HepG2 (cell line): ENCODE data around the gene CIBAR2. TPM values are rescaled to one million over a fixed set of nuclear protein-coding genes. Genes with fewer than 3 reads are reported as not detected.
A peak's percentile ranks its signal among the peaks of the same experiment; 100 is the strongest.

ENCODE experiments used
- HIVEP1 ChIP-seq: sonication (generic); formaldehyde crosslinking; IDR thresholded peaks from 2 replicates; pipeline ENCODE4 v1.4.0; 2020; ENCODE audit warnings: mild to moderate bottlenecking, missing genetic modification reagents
- KAT8 ChIP-seq: IDR thresholded peaks from 2 replicates; pipeline ENCODE4 v1.6.1; 2016; ENCODE audit warnings: missing genetic modification reagents, missing compliant biosample characterization
- MEF2D ChIP-seq: sonication (generic); formaldehyde crosslinking; IDR thresholded peaks from 2 replicates; pipeline ENCODE4 v1.5.1; 2020; ENCODE audit warnings: mild to moderate bottlenecking, missing genetic modification reagents
- SAFB2 ChIP-seq: sonication (generic); formaldehyde crosslinking; IDR thresholded peaks from 2 replicates; pipeline ENCODE4 v1.5.1; 2020; ENCODE audit warnings: missing genetic modification reagents, low read depth, mild to moderate bottlenecking, borderline replicate concordance
- SALL1 ChIP-seq: sonication (generic); formaldehyde crosslinking; IDR thresholded peaks from 2 replicates; pipeline ENCODE4 v1.8.0; 2022; ENCODE audit warnings: mild to moderate bottlenecking, missing genetic modification reagents
- SP4 ChIP-seq: sonication (generic); formaldehyde crosslinking; IDR thresholded peaks from 2 replicates; pipeline ENCODE4 v1.8.1; 2023; ENCODE audit warnings: mild to moderate bottlenecking, missing genetic modification reagents
- TAF15 ChIP-seq: fragments of 200-400 bp; formaldehyde crosslinking; IDR thresholded peaks from one replicate; pipeline ENCODE4 v1.6.1; 2018; ENCODE audit warnings: mild to moderate bottlenecking, low read depth, low read length; ENCODE audit not compliant: poor library complexity, severe bottlenecking
- TEAD2 ChIP-seq: sonication (generic); formaldehyde crosslinking; IDR thresholded peaks from 2 replicates; pipeline ENCODE4 v1.9.0; 2021; ENCODE audit warnings: missing genetic modification reagents
- XRCC5 ChIP-seq: fragments of 200-400 bp; formaldehyde crosslinking; optimal IDR thresholded peaks from 2 replicates; pipeline ENCODE3; 2017; ENCODE audit warnings: mild to moderate bottlenecking, low read length
- ZBTB33 ChIP-seq: sonication (generic); formaldehyde crosslinking; IDR thresholded peaks from 2 replicates; pipeline ENCODE4 v1.4.0; 2020; ENCODE audit warnings: missing genetic modification reagents
- ZFP91 ChIP-seq: sonication (generic); formaldehyde crosslinking; IDR thresholded peaks from 2 replicates; pipeline ENCODE4 v1.9.0; 2022; ENCODE audit warnings: missing genetic modification reagents, mild to moderate bottlenecking, borderline replicate concordance
- ZNF232 ChIP-seq: sonication (generic); formaldehyde crosslinking; IDR thresholded peaks from 2 replicates; pipeline ENCODE4 v1.4.0; 2020; ENCODE audit warnings: missing genetic modification reagents, borderline replicate concordance
- ZNF800 ChIP-seq: sonication (generic); formaldehyde crosslinking; IDR thresholded peaks from 2 replicates; pipeline ENCODE4 v1.4.0; 2020; ENCODE audit warnings: missing genetic modification reagents
- ZNF891 ChIP-seq: sonication (generic); formaldehyde crosslinking; IDR thresholded peaks from 2 replicates; pipeline ENCODE4 v1.5.0; 2020; ENCODE audit warnings: mild to moderate bottlenecking, missing genetic modification reagents
- polyA plus RNA-seq, 8 experiments: library from polyadenylated mRNA; depleted of rRNA in 3 of 8; stranded (reverse) in 7 of 8; unstranded in 1 of 8; fragments of >200 nt; fragmentation: Illumina TruSeq in 4 of 8; extraction: Trizol in 4 of 8; gene quantifications; 2 replicates each; pipeline versions ENCODE4 v1.2.1 to v1.2.3, GENCODE V29; 2011 to 2016; ENCODE audit warnings: low read depth in 4 of 8, missing spikeins in 1 of 8, mixed read lengths in 1 of 8; ENCODE audit not compliant: insufficient read depth in 1 of 8
- total RNA-seq, 5 experiments: library from RNA; depleted of rRNA; stranded (reverse); fragments of >200 nt; fragmentation: Illumina TruSeq; extraction: Trizol; gene quantifications; 2 replicates each; pipeline ENCODE4 v1.2.3, GENCODE V29; 2016; ENCODE audit warnings: low read depth in 1 of 5
- TF ChIP-seq, protein P1 (sequence below): sonication (generic); formaldehyde crosslinking; IDR thresholded peaks from 2 replicates; pipeline ENCODE4 v1.5.0; 2020; ENCODE audit warnings: missing genetic modification reagents, mild to moderate bottlenecking, borderline replicate concordance
- TF ChIP-seq, protein P2 (sequence below): sonication (generic); formaldehyde crosslinking; IDR thresholded peaks from 2 replicates; pipeline ENCODE4 v1.5.0; 2020; ENCODE audit warnings: missing genetic modification reagents, mild to moderate bottlenecking, borderline replicate concordance
- TF ChIP-seq, protein P3 (sequence below): IDR thresholded peaks from 2 replicates; pipeline ENCODE4 v1.6.1; 2012; ENCODE audit warnings: low read depth, low read length, improper control_type of control experiment

The CIBAR2 gene
- total and polyA plus RNA-seq, 2 of the 13 experiments (the other 11 are each of a cell fraction or from before 2014, with no cell fraction given), result not detected

DNA sequence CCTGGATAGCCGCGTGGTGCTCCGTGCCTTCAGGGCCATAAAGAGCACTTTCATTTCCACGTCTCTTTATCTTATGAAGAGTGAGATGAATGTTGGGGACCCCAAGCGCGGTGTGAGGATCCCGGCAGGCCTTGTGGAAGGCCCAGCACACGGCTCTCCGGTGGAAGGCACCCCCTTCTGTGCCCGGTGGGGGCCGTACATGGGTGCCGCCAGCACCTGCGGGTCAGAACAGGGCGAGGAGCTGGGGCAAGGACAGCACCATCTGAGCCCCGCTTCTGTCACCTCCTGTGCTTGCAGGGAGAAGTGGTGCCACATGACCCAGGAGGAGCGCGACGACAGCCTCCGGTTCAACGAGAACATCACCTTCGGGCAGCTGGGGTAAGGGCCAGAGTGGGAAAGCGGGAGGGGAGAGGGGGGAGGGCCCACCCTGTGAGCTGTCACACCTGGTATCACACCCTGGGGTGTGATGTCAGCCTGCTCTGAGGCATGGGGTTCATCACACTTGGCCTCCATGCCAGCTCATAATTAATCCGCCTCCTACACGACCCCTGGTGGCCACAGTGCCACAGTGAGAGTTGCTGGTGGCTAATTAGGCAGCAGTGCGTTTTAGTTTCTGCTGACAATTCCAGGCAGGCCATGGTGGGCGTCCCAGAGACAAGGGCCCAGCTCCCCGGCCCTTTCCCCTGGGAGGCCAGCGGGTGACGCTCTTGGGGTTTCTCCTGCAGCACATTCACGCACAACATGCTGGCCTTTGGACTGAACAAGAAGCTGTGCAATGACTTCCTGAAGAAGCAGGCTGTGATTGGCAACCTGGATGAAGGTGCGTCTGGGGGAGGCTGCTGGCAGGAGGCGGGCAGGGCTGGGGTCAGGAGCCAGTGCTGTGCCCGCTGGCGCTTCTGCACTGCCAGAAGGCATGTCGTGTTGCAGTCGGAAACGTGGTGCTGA is 25.7 kb downstream of the CIBAR2 start (continued):
- TF ChIP-seq ZNF800 (CRISPR knock-in tag), result peak; percentile 59; the same call in 1 of the 2 replicates
- TF ChIP-seq HIVEP1, result 0 out of 2 replicates have a peak, but pooled peaks have one; percentile 18
- TF ChIP-seq KAT8 (CRISPR knock-in tag), result 0 out of 2 replicates have a peak, but pooled peaks have one; percentile 16
- no peak for TF ChIP-seq TEAD2 (CRISPR knock-in tag)
- TF ChIP-seq TAF15, result no peak
- TF ChIP-seq ZNF232, result no peak
- TF ChIP-seq, protein P1, sequence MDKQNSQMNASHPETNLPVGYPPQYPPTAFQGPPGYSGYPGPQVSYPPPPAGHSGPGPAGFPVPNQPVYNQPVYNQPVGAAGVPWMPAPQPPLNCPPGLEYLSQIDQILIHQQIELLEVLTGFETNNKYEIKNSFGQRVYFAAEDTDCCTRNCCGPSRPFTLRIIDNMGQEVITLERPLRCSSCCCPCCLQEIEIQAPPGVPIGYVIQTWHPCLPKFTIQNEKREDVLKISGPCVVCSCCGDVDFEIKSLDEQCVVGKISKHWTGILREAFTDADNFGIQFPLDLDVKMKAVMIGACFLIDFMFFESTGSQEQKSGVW (CRISPR knock-in tag), result no peak
- TF ChIP-seq, protein P2, sequence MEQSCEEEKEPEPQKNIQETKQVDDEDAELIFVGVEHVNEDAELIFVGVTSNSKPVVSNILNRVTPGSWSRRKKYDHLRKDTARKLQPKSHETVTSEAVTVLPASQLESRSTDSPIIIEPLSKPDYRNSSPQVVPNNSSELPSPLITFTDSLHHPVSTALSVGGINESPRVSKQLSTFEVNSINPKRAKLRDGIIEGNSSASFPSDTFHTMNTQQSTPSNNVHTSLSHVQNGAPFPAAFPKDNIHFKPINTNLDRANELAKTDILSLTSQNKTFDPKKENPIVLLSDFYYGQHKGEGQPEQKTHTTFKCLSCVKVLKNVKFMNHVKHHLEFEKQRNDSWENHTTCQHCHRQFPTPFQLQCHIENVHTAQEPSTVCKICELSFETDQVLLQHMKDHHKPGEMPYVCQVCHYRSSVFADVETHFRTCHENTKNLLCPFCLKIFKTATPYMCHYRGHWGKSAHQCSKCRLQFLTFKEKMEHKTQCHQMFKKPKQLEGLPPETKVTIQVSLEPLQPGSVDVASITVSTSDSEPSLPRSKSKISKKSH (CRISPR knock-in tag), result 0 out of 2 replicates have a peak, but pooled peaks have one; percentile 49
- TF ChIP-seq XRCC5, result peak; percentile 71
- TF ChIP-seq ZNF891, result peak; percentile 45; the same call in 1 of the 2 replicates
- 0 out of 2 replicates have a peak, but pooled peaks have one; percentile 11 for TF ChIP-seq ZBTB33 (CRISPR knock-in tag)
- no peak for TF ChIP-seq SAFB2 (CRISPR knock-in tag)
- TF ChIP-seq MEF2D (CRISPR knock-in tag), result 0 out of 2 replicates have a peak, but pooled peaks have one; percentile 25
- TF ChIP-seq SP4 (CRISPR knock-in tag), result 0 out of 2 replicates have a peak, but pooled peaks have one; percentile 35
- peak; percentile 37; the same call in 1 of the 2 replicates for TF ChIP-seq SALL1 (CRISPR knock-in tag)
- peak; percentile 43; the same call in 1 of the 2 replicates for TF ChIP-seq ZFP91 (CRISPR knock-in tag)
- TF ChIP-seq, protein P3, sequence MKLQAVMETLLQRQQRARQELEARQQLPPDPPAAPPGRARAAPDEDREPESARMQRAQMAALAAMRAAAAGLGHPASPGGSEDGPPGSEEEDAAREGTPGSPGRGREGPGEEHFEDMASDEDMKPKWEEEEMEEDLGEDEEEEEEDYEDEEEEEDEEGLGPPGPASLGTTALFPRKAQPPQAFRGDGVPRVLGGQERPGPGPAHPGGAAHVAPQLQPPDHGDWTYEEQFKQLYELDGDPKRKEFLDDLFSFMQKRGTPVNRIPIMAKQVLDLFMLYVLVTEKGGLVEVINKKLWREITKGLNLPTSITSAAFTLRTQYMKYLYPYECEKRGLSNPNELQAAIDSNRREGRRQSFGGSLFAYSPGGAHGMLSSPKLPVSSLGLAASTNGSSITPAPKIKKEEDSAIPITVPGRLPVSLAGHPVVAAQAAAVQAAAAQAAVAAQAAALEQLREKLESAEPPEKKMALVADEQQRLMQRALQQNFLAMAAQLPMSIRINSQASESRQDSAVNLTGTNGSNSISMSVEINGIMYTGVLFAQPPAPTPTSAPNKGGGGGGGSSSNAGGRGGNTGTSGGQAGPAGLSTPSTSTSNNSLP, result peak; percentile 38; the same call in 1 of the 2 replicates
